ENCODE results near the gene IL17RB. TPM values are rescaled to one million over a fixed set of nuclear protein-coding genes. Genes with fewer than 3 reads are reported as not detected.
A peak's percentile ranks its signal among the peaks of the same experiment; 100 is the strongest.

Gene IL17RB
- total RNA-seq, 1 experiment from 2014 or later, result not detected

DNA sequence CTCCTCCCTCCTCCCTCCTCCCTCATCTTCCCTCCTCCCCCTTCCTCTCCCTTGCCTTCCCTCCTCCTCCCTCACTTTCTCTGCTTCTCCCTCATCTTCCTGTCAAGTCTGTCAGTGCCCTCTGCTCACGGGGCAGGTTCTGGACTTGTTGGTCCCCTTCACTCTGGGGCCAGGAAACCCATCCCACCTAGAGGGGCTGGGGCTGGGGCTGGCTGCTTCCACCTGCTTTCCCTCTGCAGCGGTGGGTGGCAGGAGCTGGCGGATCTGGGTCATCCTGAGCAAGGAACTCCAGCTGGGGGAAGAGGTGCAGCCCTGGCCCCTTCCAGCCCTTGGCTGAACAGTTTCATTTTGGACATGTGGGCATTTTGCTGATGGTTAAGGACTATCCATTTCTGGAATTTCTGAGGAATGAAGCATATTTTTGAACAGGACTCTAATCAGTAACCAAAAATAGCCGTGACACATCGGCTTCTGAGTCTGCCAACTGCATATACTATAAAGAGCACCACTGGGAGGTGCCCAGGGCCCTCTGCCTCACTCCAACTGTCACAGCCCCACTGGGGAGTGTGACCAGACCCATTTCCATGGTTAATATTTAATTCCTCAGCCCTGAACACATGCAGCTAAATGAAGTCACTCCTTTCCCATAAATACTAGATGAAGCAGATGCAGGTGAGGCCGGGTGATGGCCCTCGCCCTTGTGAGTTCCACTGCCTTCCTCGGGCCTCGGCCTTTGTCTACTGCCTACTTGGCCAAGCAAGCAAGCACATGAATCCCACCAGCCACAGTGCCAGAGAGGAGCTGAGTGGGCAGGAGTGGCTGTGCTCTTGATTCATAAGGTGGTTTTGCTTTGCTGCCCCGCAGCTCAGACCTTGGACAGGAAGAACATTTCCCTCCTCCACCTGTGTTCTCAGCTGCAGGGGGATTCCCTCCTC is 39.9 kb upstream of the IL17RB start:
- H3K27ac ChIP-seq, result no peak overlapping the region
- peaks cover 10% of the 10 kb centered on the region; the same call in 1 of the 2 replicates for H3K27me3 ChIP-seq
- no peak overlapping the region for H3K4me3 ChIP-seq
- H3K9me3 ChIP-seq (replicated peaks), result no peaks in the 10 kb centered on the region
- no peaks in the 10 kb centered on the region for H3K36me3 ChIP-seq
- DNase-seq, result no peak
- H3K4me1 ChIP-seq, result no peaks in the 10 kb centered on the region

DNA sequence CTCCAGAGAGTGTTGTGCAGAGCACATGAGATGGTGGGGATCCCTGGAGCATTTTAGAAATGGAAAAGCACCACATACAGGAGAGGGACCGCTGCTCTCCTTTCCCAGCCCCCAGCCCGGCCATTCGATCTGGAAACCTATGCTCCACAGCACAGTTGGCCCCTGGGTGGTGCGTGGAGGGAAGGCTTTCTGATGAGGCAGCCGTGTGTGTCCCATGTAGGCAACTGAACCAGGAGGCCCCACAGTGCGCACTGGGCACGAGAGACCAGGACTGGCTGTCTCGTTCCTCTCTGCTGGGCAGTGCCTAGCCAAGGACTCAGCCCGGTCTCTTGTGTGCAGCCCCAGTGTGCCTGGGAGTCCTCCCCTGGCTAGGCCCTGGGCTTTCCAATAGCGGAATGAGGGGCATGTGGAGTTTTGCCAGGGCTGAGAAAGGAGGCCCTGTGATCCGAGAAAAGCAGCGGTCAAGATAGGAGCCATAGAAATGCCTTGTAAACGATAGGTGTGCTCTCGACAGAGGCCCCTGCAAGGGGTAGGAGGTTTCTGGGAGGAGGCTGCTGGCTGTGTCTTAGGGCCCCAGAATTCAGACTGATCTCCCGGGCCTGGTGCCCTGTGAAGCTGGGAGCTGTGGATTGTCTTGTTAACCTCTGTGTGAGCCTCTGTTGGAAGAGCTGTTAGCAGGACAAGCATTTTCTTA is 39.1 kb upstream of the IL17RB start:
- no peaks in the 10 kb centered on the region for H3K9me3 ChIP-seq (replicated peaks)
- no peaks in the 10 kb centered on the region for H3K4me1 ChIP-seq
- H3K27ac ChIP-seq, result no peak overlapping the region
- no peak overlapping the region for H3K4me3 ChIP-seq
- H3K27me3 ChIP-seq, result peaks cover 10% of the 10 kb centered on the region; the same call in 1 of the 2 replicates
- DNase-seq, result no peak
- H3K36me3 ChIP-seq, result no peaks in the 10 kb centered on the region

DNA sequence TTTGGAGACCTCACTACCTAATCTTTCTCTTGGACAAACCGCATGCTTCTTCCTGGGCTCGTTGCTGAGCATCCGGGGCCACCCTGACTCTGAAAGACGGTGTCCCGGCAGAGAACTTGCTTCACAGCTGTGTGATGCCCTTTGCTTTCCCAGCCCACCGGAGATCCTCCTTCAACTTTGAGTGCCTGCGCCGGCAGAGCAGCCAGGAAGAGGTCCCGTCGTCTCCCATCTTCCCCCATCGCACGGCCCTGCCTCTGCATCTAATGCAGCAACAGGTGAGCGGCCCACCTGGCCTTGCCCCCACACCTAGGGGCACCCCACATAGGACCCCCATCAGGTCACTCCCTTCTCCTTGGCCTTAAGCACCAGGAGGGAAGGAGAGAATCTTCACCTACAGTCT is 37.9 kb upstream of the IL17RB start:
- H3K9me3 ChIP-seq (replicated peaks), result no peaks in the 10 kb centered on the region
- no peaks in the 10 kb centered on the region for H3K4me1 ChIP-seq
- DNase-seq, result no peak
- H3K36me3 ChIP-seq, result no peaks in the 10 kb centered on the region
- H3K4me3 ChIP-seq, result no peak overlapping the region
- no peak overlapping the region for H3K27ac ChIP-seq
- peaks cover 8% of the 10 kb centered on the region; the same call in 1 of the 2 replicates for H3K27me3 ChIP-seq

DNA sequence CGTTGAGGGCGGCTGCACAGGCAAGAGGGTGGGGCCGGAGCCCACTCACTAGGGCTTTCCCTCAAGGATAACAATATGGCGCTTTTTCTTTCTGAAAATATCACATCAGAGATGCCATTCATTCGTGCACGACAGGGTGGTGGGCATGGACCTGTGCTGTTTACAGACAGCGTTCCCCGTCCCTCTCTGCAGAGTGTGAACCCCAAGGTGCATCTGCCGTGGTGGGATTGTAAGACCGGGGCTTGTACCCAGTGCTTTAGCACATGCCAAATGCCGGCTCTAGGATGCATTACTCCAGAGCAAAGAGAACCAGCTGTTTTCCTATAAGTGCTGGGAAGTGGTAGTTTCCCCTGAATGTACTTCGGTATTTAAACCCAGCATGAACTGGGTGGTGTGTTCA is 37.1 kb upstream of the IL17RB start:
- H3K4me3 ChIP-seq, result no peak overlapping the region

DNA sequence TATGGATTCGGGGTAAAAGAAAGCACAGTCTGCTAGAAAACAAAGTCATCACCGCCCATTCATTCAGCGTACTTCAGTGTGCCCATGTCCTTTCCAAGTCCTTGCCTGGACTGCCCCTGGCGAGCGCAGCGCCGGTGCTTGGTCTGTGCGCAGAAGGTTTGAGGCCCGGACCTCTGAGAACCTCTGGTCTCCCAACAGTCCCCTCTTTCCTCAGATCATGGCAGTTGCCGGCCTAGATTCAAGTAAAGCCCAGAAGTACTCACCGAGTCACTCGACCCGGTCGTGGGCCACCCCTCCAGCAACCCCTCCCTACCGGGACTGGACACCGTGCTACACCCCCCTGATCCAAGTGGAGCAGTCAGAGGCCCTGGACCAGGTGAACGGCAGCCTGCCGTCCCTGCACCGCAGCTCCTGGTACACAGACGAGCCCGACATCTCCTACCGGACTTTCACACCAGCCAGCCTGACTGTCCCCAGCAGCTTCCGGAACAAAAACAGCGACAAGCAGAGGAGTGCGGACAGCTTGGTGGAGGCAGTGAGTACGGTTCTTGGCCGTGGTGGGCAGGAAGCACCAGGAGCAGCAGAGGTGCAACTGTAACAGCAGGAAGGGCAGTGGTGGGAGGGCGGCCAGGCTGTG is 36.5 kb upstream of the IL17RB start:
- Histone ChIP-seq H3K4me1 (no peaks in the 10 kb centered on the region), H3K36me3 (no peaks in the 10 kb centered on the region), H3K9me3 (replicated peaks) (no peaks in the 10 kb centered on the region), H3K27me3 (peaks cover 5% of the 10 kb centered on the region; the same call in 1 of the 2 replicates), H3K27ac (no peak overlapping the region), H3K4me3 (no peak overlapping the region)
- DNase-seq, result no peak

More for the DNA sequence above, 37.1 kb upstream of the IL17RB start:
- Histone ChIP-seq H3K36me3 (no peaks in the 10 kb centered on the region), H3K9me3 (replicated peaks) (no peaks in the 10 kb centered on the region), H3K27me3 (peaks cover 5% of the 10 kb centered on the region; the same call in 1 of the 2 replicates), H3K4me1 (no peaks in the 10 kb centered on the region), H3K27ac (no peak overlapping the region)
- no peak for DNase-seq

DNA sequence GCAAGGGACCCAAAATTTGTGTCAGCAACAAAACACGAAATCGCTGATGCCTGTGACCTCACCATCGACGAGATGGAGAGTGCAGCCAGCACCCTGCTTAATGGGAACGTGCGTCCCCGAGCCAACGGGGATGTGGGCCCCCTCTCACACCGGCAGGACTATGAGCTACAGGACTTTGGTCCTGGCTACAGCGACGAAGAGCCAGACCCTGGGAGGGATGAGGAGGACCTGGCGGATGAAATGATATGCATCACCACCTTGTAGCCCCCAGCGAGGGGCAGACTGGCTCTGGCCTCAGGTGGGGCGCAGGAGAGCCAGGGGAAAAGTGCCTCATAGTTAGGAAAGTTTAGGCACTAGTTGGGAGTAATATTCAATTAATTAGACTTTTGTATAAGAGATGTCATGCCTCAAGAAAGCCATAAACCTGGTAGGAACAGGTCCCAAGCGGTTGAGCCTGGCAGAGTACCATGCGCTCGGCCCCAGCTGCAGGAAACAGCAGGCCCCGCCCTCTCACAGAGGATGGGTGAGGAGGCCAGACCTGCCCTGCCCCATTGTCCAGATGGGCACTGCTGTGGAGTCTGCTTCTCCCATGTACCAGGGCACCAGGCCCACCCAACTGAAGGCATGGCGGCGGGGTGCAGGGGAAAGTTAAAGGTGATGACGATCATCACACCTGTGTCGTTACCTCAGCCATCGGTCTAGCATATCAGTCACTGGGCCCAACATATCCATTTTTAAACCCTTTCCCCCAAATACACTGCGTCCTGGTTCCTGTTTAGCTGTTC is 35.0 kb upstream of the IL17RB start:
- Histone ChIP-seq H3K4me1 (no peaks in the 10 kb centered on the region), H3K4me3 (no peak overlapping the region), H3K27me3 (peaks cover 5% of the 10 kb centered on the region; the same call in 1 of the 2 replicates), H3K27ac (no peak overlapping the region), H3K36me3 (no peaks in the 10 kb centered on the region), H3K9me3 (replicated peaks) (no peaks in the 10 kb centered on the region)
- DNase-seq, result no peak

DNA sequence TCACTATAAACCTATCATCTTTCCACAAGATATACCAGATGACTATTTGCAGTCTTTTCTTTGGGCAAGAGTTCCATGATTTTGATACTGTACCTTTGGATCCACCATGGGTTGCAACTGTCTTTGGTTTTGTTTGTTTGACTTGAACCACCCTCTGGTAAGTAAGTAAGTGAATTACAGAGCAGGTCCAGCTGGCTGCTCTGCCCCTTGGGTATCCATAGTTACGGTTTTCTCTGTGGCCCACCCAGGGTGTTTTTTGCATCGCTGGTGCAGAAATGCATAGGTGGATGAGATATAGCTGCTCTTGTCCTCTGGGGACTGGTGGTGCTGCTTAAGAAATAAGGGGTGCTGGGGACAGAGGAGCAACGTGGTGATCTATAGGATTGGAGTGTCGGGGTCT is 33.9 kb upstream of the IL17RB start:
- peak in 1 of 2 experiments; percentile 22 for DNase-seq
- H3K4me3 ChIP-seq, result no peak overlapping the region

DNA sequence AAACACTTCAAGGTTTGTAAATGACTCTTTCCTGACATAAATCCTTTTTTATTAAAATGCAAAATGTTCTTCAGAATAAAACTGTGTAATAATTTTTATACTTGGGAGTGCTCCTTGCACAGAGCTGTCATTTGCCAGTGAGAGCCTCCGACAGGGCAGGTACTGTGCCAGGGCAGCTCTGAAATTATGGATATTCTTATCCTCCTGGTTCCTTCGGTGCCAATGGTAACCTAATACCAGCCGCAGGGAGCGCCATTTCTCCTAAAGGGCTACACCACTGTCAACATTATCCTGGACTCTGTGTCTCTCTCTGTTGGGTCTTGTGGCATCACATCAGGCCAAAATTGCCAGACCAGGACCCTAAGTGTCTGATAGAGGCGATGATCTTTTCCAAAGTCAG is 33.1 kb upstream of the IL17RB start:
- no peak for DNase-seq
- no peaks in the 10 kb centered on the region for H3K9me3 ChIP-seq (replicated peaks)
- no peaks in the 10 kb centered on the region for H3K27me3 ChIP-seq
- H3K4me1 ChIP-seq, result no peaks in the 10 kb centered on the region
- no peak overlapping the region for H3K27ac ChIP-seq
- no peak overlapping the region for H3K4me3 ChIP-seq
- H3K36me3 ChIP-seq, result no peaks in the 10 kb centered on the region

More for the DNA sequence above, 33.9 kb upstream of the IL17RB start:
- H3K4me1 ChIP-seq, result no peaks in the 10 kb centered on the region
- no peaks in the 10 kb centered on the region for H3K9me3 ChIP-seq (replicated peaks)
- H3K27ac ChIP-seq, result no peak overlapping the region
- no peaks in the 10 kb centered on the region for H3K36me3 ChIP-seq
- no peaks in the 10 kb centered on the region for H3K27me3 ChIP-seq

DNA sequence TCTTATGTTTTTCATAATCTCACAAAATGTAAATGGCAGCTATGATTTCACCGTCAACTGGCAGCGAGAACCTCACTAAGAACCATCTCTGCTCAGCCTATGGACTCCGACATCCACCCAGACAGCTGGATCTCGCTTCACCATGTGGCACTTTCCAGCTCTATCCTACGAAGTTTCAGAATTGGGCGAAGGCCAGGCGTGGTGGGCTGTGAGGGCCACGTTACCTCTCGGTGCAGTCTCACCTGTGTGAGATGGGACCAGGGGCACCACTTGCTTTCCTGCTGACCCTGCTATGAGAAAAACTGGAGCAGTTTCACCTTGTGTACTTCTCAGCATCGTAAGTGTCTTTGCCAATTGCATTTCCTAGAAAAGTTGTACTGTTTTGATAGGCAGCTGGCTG is 32.5 kb upstream of the IL17RB start:
- Histone ChIP-seq H3K36me3 (no peaks in the 10 kb centered on the region), H3K4me3 (no peak overlapping the region), H3K4me1 (no peaks in the 10 kb centered on the region), H3K9me3 (replicated peaks) (no peaks in the 10 kb centered on the region), H3K27me3 (no peaks in the 10 kb centered on the region), H3K27ac (no peak overlapping the region)
- no peak for DNase-seq

DNA sequence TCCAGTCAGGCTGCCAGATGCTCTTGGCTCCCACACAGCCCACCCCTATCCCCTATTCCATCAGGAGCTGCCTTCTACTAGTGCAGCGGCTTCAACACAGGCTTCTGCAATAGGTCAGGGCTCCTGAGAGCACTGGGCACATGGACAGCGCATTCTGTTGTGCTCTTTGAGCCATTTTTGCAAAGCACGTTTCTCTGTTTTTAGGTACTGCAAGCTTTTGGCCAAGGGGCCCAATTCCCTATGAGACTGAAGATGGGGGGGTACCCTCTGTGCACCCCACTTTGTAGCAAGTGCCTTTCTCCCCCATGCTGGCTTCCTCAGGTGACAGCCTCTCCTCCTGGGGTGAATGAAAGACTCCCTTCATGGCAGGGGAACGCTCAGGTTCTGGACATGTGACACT is 31.3 kb upstream of the IL17RB start:
- no peak overlapping the region for H3K27ac ChIP-seq
- H3K4me1 ChIP-seq, result no peaks in the 10 kb centered on the region
- H3K9me3 ChIP-seq (replicated peaks), result no peaks in the 10 kb centered on the region
- H3K27me3 ChIP-seq, result no peaks in the 10 kb centered on the region
- no peak overlapping the region for H3K4me3 ChIP-seq
- DNase-seq, result no peak
- no peaks in the 10 kb centered on the region for H3K36me3 ChIP-seq

DNA sequence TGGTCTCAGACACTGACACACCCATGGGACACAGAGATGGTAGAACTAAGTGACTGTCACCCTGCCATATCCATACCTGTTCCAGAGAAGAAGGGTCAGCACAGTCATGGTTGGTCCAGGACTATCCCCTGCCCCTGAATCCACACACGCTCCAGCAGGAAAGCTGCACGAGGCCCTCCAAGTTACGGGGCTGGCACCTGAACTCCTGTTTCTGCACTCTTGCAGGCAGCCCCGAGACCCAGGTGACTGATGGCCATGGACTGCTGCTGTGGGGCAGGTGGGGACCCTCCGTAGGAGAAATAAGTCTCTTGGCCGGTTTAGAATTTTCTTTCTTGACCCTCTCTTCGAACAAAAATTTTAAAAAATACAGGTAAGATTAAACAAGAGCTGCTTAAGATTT is 30.7 kb upstream of the IL17RB start:
- no peaks in the 10 kb centered on the region for H3K9me3 ChIP-seq (replicated peaks)
- H3K27me3 ChIP-seq, result no peaks in the 10 kb centered on the region
- no peak overlapping the region for H3K27ac ChIP-seq
- no peak for DNase-seq
- H3K36me3 ChIP-seq, result no peaks in the 10 kb centered on the region
- H3K4me3 ChIP-seq, result no peak overlapping the region
- peaks cover 5% of the 10 kb centered on the region; the same call in 1 of the 2 replicates for H3K4me1 ChIP-seq

DNA sequence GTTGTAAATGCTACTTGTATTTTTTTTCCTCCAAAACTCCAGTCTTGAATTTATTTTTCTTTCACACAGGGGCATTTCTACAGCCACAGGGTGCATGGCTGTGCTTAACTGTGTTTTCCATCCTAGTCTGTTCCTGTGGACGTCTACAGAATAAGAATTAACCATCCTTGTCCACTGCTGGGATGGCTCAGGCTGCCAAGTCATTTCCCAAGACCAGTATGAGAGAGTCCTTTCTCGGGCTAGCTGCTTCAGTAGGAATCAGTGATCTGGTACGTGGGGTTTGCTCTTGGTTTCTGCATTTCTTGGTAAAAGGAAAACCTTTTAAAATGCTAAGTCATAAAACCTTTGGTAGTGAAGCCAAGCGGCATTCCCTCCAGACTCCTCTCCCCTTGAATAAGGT is 29.9 kb upstream of the IL17RB start:
- DNase-seq, result no peak
- no peaks in the 10 kb centered on the region for H3K27me3 ChIP-seq
- H3K4me3 ChIP-seq, result no peak overlapping the region

DNA sequence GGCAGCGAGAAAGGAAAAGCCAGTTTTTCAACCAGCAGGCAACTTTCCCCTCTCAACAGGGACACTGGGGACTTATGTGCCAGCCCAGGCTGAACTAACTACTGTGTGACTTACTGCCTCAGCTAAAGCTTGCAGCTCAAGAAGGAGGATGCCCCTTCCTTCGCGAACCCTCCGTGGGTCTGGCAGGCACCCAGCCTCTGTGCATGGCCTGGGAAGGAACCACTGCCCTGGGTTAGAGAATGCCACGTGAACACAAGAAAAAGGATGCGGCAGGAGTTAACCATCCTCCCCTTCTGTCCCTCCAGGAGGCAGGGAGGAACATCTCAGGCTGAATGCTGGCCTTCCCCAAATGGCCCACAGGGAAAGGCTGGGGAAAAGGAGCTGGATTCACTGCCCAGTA is 29.2 kb upstream of the IL17RB start:
- Histone ChIP-seq H3K9me3 (replicated peaks) (no peaks in the 10 kb centered on the region), H3K27ac (no peak overlapping the region), H3K27me3 (no peaks in the 10 kb centered on the region), H3K4me3 (no peak overlapping the region), H3K36me3 (no peaks in the 10 kb centered on the region), H3K4me1 (peaks cover 18% of the 10 kb centered on the region)
- DNase-seq, result no peak

More for the DNA sequence above, 29.9 kb upstream of the IL17RB start:
- Histone ChIP-seq H3K27ac (no peak overlapping the region), H3K4me1 (peaks cover 13% of the 10 kb centered on the region), H3K36me3 (no peaks in the 10 kb centered on the region), H3K9me3 (replicated peaks) (no peaks in the 10 kb centered on the region)

DNA sequence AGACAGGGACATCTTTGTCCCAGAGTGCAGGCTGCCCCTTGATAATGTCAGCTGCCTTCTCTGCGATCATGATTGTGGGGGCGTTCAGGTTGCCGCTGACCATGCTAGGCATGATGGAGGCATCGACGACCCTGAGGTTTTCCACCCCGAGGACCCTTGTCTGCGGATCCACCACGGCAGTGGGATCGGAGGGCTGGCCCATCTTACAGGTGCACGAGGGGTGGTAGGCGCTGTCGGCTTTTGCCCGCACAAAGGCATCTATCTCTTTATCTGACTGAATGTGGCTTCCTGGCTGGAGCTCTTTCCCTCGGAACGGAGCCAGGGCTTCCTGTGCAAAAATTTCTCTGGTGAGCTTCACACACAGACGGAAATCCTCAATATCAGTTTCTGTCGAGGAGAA is 28.6 kb upstream of the IL17RB start:
- H3K36me3 ChIP-seq, result no peaks in the 10 kb centered on the region
- no peak for DNase-seq
- no peak overlapping the region for H3K4me3 ChIP-seq
- no peaks in the 10 kb centered on the region for H3K27me3 ChIP-seq
- H3K4me1 ChIP-seq, result peaks cover 22% of the 10 kb centered on the region
- H3K9me3 ChIP-seq (replicated peaks), result no peaks in the 10 kb centered on the region
- no peak overlapping the region for H3K27ac ChIP-seq
